GM19455 (cell line): Measurements from ENCODE around the gene ETV3.

Experiments used
- ATAC-seq: cut with Tn5 transposase; IDR thresholded peaks from one replicate; pipeline ENCODE4 v1.9.1; 2021; ENCODE audit not compliant: unreplicated experiment

The ETV3 gene

DNA sequence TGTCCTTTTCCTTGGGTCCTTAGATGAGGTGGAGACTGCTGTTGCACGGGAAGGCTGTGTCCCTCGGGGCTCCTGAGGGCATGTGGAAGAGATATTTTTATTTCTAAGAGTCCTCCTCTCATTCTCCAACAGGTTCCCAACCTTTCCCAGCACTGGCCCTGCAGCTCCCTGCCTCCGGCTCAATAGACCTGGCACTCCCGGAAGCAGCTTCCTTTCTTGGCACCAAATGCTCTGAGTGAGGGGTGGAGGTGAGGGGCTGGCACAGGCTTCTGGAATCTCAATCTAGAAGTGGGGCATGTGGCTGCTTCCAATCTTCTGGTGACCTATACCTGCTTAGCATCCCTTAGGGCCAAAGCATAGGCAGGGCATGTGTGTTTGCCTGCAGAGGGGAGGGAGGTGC is 43.1 kb downstream of the ETV3 start:
- ATAC-seq = no peak

DNA sequence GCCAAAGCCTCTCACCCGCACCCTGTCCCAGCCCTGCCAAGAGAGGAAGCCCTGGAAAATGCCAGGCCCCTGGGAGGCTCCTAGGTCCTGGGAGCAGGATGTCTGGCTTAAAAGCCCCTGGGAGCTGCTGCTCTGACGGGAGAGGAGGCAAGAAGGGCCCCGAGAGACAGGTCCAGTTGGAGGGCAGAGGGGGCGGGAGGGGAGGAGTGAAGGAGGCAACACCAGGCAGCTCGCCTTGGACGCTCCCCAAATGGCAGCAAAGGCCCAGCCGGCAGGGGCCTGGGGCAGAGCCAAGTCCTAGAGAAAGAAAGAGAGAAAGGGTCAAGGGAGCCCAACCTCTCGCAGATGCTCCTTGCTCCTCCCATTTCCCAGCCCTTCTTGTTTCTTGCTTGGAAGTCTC is 45.4 kb downstream of the ETV3 start:
- ATAC-seq = no peak

GRCh38 chr1:157091668-157092273 is 46.4 kb downstream of the ETV3 start:
- no peak for ATAC-seq

DNA sequence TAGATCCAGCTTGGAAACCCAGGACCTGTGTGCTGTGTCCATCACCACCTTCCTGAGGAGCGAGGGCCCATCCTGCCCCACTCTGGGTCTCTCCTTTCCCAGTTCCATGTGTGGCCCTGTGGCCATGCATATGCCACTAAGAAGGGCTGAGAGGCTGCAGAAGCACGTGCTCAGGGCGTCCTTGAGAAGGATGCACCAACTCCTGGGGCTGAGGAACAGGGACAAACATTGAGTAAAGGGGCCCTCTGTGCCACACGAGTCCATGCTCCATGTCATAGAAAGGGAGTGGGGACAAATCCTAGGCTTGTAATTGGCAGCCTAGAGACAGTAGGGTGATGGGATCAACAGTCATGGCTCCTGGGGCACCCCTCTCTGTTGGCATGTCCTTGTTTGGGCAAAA is 47.0 kb downstream of the ETV3 start:
- no peak for ATAC-seq

- ATAC-seq = no peak
Observed at GRCh38 chr1:157090771-157091170, 47.4 kb downstream of the ETV3 start.

GRCh38 chr1:157090196-157090647 is 48.0 kb downstream of the ETV3 start:
- ATAC-seq = peak; percentile 63

GRCh38 chr1:157089789-157090188 is 48.4 kb downstream of the ETV3 start:
- no peak for ATAC-seq

- no peak for ATAC-seq
Observed at GRCh38 chr1:157088607-157089006, 49.6 kb downstream of the ETV3 start.

DNA sequence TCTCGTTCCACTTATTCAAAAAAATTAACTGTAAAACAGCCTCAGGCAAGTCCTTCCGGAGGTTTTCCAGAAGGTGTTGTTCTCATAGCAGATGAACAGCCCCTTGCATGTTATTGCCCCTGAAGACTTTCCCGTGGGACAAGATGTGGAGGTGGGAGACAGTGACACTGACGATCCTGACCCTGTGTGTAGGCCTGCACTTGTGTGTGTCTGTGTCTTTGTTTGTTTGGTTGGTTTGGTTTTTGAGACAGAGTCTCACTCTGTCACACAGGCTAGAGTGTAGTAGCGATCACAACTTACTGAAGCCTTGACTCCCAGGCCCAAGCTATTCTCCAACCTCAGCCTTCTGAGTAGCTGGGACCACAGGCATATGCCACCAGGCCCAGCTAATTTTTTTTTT is 51.2 kb downstream of the ETV3 start:
- no peak for ATAC-seq

DNA sequence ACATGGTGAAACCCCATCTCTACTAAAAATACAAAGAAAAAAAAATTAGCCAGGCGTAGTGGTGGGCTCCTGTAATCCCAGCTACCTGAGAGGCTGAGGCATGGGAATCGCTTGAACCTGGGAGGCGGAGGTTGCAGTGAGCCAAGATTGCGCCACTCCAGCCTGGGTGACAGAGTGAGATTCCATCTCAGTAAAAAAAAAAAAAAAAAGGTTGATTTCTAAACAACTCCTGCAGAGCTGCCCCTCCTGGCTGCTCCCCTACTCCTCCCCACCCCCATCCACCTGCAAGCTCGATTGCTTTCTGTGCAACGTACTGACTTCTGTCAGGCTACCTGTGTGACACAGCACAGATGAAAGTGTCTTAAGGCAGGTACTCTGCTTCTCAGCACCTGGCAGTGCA is 51.9 kb downstream of the ETV3 start:
- no peak for ATAC-seq

DNA sequence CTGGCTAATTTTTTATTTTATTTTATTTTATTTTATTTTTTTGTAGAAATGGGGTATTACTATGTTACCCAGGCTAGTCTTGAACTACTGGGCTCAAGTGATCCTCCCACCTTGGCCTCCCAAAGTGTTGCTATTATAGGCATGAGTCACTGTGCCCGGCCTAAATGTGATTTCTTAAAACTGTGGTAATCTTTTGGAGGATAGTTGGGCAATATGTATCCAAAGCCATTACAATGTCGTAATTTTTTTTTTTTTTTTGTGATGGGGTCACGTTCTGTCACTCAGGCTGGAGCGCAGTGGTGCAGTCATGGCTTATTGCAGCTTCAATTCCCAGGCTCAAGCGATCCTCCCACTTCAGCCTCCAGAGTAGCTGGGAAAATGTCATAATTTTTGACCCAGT is 52.8 kb downstream of the ETV3 start:
- ATAC-seq = no peak

DNA sequence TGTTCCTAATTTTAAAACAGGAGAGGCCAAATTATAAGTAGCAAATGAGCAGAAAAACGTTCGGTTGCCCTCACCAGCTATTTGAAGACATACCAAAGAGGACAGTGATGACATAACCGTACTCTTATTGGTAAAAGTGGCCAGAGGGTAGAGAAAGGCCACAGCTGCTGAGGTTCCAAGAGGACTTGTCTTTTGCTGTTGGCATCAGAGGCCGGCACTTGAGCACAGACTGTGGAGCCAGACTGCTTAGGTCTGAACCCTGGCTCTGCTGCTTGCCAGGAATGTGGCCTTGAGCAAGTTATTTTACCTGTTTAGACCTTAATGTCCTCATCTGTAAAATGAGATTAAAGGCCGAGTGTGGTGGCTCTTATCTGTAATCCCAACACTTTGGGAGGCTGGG is 53.5 kb downstream of the ETV3 start:
- ATAC-seq = no peak

- ATAC-seq = no peak
Observed at GRCh38 chr1:157081707-157082106, 56.5 kb downstream of the ETV3 start.

DNA sequence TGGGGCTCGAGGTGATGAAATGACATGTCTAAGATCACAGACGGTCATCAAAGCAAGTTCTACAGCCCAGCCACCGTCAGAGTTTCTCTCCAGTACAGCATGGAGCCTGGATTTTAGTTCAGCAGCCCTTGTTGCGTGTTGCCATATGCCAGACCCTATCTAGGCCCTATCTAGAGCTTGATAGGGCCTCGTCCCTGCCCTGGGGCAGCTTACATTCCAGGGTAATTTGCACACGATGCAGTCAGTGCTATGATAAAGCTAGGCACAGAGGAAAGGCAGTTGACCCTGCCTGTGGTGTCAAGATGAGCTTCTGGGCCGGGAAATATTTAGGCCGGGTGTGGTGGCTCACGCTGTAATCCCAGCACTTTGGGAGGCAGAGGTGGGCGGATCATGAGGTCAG is 57.5 kb downstream of the ETV3 start:
- no peak for ATAC-seq

DNA sequence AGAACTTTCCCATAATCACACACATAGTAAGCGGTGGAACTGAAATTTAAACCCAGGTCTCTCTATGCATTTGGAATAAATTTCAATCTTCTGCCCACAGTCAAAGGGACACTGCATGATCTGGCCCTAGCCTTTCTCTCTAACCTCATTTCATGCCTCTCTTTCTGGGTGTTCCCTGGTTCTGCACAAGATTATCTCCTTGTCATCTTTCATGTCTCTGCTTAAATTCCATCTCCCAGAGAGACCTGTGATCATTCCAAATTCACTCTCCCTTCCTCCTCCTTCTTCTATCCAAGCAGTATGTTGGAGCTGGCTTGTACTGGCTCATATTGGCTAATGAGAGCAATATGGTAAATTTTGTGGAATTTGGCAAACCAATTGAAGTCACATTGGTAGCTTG is 60.8 kb downstream of the ETV3 start:
- ATAC-seq = no peak

DNA sequence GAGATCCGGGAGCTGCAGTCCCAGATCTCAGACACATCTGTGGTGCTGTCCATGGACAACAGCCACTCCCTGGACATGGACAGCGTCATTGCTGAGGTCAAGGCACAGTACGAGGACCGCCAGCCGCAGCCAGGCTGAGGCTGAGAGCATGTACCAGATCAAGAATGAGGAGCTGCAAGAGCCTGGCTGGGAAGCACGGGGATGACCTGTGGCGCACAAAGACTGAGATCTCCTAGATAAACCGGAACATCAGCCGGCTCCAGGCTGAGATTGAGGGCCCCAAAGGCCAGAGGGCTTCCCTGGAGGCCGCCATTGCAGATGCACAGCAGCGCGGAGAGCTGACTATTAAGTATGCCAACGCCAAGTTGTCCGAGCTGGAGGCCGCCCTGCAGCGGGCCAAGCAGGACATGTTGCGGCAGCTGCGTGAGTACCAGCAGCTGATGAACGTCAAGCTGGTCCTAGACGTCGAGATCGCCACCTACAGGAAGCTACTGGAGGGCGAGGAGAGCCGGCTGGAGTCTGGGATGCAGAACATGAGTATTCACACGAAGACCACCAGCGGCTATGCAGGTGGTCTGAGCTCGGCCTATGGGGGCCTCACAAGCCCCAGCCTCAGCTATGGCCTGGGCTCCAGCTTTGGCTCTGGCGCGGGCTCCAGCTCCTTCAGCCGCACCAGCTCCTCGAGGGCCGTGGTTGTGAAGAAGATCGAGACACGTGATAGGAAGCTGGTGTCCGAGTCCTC is 64.1 kb downstream of the ETV3 start:
- ATAC-seq = no peak
